GM19397 (cell line): Measurements from ENCODE around the gene SPNS2.
A peak's percentile ranks its signal among the peaks of the same experiment; 100 is the strongest.

Experiments
- ATAC-seq: cut with Tn5 transposase; IDR thresholded peaks from one replicate; pipeline ENCODE4 v1.9.1; 2021; ENCODE audit warnings: mild to moderate bottlenecking, moderate library complexity; ENCODE audit not compliant: unreplicated experiment

Gene SPNS2

GRCh38 chr17:4548721-4549531 is 50.2 kb downstream of the SPNS2 start:
- ATAC-seq = no peak

- no peak for ATAC-seq
These were observed 51.3 kb downstream of the SPNS2 start for GRCh38 chr17:4549781-4550533.

DNA sequence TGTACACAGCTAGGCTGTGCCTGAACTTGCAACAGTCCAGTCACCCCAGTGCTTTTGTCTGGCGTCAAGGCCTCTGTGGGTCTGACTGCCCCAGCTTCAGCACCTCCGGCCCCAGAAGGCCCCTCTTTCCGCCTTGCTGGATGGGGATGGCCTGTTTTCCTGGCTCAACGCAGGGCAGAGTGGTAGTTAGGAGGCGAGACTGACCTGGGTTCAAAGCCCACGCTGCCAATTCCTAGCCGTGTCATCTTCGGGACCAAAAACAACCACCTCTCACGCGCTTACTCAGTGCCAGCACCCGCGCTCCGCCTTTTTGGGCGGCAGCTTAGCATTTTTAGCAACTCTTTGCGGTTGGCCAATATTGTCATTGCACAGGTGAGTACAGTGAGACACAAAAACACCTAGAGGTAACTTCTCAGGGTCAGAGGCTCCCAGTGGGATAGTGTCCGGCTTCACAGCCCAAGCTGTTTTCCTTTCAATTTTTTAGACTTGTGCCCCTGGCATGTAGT is 51.9 kb downstream of the SPNS2 start:
- ATAC-seq = no peak

- ATAC-seq = no peak
These were observed 52.5 kb downstream of the SPNS2 start for GRCh38 chr17:4551141-4551540.

- no peak for ATAC-seq
These were observed 53.3 kb downstream of the SPNS2 start for GRCh38 chr17:4551796-4552525.

DNA sequence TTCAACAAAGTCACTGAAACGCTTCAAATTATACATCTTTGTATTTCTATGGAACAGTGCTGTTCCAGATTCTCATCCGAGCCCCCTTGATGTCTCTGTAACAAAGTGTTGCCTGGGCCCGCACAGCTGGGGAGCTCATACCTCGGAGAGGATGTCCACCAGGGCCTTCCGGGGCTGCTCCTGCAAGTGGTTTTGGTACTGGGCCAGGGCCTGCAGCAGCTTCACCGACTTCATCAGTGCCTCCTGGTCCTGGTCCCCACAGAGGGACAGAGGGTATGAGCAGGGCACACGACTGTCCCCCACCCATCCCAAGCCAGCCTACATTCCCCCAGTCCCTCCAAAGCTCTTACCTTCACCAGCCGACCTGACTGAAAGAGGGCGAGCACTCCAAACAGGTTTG is 55.0 kb downstream of the SPNS2 start:
- ATAC-seq = no peak

DNA sequence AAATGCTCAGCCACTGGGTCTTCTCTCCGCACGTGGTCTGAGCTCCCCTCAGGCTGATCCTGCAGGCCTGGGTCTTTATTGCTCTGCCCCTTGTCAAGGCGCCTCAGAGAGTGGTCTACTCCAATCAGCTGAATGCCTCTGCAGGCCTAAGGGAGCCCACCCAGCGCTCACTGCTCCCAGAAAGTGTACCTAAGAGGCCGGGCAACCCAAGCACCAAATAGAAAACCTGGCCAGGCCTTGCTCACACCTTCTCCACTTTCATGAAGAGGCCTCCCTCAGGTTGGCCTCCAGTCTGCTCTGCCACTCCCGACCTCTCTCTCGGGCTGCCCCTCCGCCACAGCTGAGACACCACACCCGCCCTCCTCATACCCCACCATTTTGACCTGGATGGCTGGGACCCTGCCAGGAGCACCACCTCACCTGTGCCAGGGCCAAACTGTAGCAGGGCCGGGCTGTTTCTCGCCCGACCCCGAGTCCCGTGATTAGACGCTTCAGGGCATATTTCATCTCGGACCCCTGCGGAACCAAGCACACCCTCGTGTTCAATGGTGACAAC is 55.8 kb downstream of the SPNS2 start:
- no peak for ATAC-seq

GRCh38 chr17:4554997-4555799 is 56.5 kb downstream of the SPNS2 start, which contains the start of gene MYBBP1A:
TSS of gene MYBBP1A (minus strand) at chr17:4555384. CDS start at chr17:4555324, 60 bp downstream.
- peak; percentile 79 for ATAC-seq

DNA sequence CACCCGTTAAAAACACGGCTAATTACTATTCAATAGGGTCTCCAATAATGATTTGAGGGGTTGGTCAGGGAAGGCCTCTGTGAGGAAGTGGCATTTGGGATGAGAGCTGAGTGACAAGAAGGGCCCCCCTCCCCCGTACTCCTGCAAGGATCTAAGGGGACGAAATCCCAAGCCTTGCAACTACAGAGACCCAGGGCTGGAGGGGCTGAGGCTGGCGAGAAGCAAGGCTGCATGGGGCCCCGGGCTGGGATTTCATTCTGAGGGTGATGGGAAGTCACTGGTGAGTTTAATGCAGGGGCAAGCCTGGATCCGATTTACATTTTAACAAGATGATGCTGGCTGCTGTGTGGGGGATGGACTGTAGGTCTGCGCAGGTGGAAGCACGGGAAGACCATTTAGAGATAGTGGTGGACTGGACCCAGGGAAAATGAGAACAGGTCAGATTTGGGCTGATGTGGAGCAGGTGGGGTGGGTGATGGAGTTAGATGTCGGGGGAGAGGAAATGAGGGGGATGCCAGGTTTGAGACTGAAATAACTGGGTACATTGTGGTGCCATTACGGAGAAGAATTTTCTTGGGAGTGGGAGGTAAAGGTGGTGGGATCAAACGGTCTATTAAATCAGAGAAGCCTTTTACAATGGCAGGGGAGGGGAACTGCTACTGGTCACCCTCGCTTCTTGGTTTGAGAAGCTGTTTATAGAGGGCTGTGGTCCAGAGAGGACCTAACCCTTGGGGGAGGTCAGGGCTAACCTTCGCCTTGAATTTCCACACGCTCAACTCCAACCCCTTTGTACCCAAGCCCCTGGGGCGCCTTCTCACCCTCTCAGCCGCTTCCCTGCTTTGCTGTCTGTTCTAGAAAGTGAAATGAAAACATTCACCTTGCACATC is 57.4 kb downstream of the SPNS2 start:
- no peak for ATAC-seq

- no peak for ATAC-seq
These were observed 58.3 kb downstream of the SPNS2 start for GRCh38 chr17:4556996-4557395.

GRCh38 chr17:4557626-4558346 is 59.1 kb downstream of the SPNS2 start:
- no peak for ATAC-seq

DNA sequence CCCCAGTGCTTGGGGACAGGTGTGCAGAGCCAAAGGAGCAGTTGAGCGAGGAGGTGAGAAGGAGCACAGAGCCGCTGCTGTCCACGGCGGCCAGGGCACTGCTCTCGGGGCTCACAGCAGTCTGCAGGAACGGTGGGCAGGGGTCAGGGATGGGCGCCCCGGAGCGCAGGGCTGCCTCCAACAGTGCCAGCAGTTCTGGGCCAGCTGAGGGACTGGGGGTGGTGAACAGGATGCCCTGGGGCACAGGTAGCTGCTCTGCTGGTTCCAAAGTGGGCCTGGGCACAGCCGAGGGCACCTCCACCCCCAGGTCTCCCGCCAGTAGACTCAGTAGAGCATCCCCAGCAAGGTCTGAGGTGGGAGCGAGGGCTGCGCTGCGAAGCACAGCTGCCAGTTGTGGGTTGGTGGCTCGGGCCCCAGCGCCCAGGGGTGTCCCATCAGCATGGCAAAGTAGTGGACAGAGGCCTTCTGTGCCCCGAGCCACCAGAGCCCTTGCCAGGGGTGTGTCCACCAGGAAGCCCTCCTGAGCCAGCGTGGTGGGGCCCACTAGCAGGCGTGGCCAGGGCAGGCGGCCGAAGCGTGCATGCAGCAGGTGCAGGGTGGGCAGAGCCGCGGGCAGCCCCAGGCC is 59.8 kb downstream of the SPNS2 start:
- no peak for ATAC-seq

GRCh38 chr17:4559139-4559791 is 60.6 kb downstream of the SPNS2 start:
- no peak for ATAC-seq

DNA sequence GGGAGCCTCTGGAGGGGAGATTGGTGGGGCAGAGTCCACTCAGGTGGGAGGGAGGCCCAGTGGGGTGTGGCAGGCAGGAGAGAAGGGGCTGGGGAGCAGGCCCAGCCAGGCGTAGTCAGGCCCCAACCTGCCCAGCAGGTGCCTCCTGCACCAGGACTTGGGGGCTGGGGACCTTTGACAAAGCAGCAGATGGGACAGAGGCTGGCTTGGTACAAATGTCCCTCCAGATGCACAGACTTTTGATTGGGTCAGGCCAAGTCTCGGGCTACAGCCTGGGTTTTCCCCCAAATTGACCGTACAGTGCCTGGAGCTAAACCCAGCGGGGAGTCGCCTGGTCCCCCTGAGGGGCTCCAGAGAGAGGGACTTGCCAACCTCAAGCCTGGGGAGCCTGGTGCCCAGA is 61.3 kb downstream of the SPNS2 start:
- no peak for ATAC-seq

GRCh38 chr17:4560421-4560820 is 61.7 kb downstream of the SPNS2 start, which contains the start of gene GGT6:
TSS of gene GGT6 (minus strand) at chr17:4560577. CDS start at chr17:4560521, 56 bp downstream.
- no peak for ATAC-seq

DNA sequence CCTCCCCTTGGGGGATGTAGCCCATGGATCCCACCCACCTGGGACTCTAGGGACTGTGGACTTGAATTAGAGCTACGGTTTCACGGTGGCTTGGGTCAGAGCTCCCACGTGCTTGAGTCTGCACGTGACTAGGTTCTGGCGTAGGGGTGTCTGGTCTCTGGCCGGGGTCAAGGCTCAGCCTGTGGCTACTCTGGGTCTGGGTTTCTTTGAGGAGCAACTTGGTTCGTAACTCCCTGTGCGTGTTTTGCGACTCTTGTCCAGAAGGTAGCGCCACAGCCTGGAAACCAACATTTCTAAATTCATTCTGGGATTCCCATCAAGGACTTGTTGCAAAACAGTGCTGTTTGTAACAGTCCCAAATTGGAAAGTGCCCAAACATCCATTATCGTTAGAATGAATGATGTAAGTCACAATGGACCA is 62.2 kb downstream of the SPNS2 start:
- ATAC-seq = no peak
